Uterus (tissue), 4 donors: ENCODE data around the gene FTSJ1. TPM values are rescaled to one million over a fixed set of nuclear protein-coding genes. Genes with fewer than 3 reads are reported as not detected.
"Not testable (repeated sequence)": the region's sequence is repeated elsewhere in the genome, so short reads cannot be mapped to it uniquely, and the experiment has no call there.

Source experiments
- DNase-seq, 2 donors: peaks; one replicate each; pipeline ENCODE4 v3.0.0-alpha.2; 2019 to 2020
- H3K27ac ChIP-seq, 2 donors: fragments of 200-600 bp; sonication (generic); 1 replicate in 1 of 2; 2 replicates in 1 of 2; pipeline ENCODE4 v1.5.1; 2016 to 2018
- H3K27me3 ChIP-seq, 2 donors: fragments of 200-600 bp; sonication (generic); one replicate each; pipeline ENCODE4 v1.5.1; 2018 to 2019; ENCODE audit warnings: control low read depth in 1 of 2
- H3K36me3 ChIP-seq, 2 donors: fragments of 200-600 bp; sonication (generic); one replicate each; pipeline ENCODE4 v1.5.1; 2019; ENCODE audit warnings: control low read depth in 1 of 2
- H3K4me1 ChIP-seq, 2 donors: fragments of 200-600 bp; sonication (generic); one replicate each; pipeline ENCODE4 v1.5.1; 2018 to 2019; ENCODE audit warnings: control low read depth in 1 of 2
- H3K4me3 ChIP-seq, 2 donors: fragments of 200-600 bp; sonication (generic); 1 replicate in 1 of 2; 2 replicates in 1 of 2; pipeline ENCODE4 v1.5.1; 2018 to 2019; ENCODE audit warnings: mild to moderate bottlenecking in 1 of 2
- H3K9me3 ChIP-seq, 2 donors: fragments of 200-600 bp; sonication (generic); one replicate each; pipeline ENCODE4 v1.5.1; 2019; ENCODE audit warnings: control low read depth in 1 of 2
- POLR2A ChIP-seq, 2 donors: fragments of 450-650 bp; IDR thresholded peaks; one replicate each; pipeline ENCODE4 v1.6.1; 2016; ENCODE audit warnings: antibody characterized with exemption in 2 of 2, mild to moderate bottlenecking in 1 of 2, moderate library complexity in 1 of 2
- intact Hi-C: fragments of 100-400 bp; cut with DNase I; formaldehyde crosslinking; loops from one replicate; pipeline ENCODE4 v1.15.1; 2023; ENCODE audit warnings: low total_unique reads
- total RNA-seq, 4 donors: library from RNA; depleted of rRNA in 3 of 4; stranded (reverse); fragments of >200 nt in 3 of 4; gene quantifications; one replicate each; pipeline versions ENCODE4 v1.1.0 to v1.2.4, GENCODE V29; 2014 to 2023
- TF ChIP-seq, protein P1 (sequence below), 4 experiments: fragments of 200-600 bp in 2 of 4; fragments of 450-650 bp in 2 of 4; sonication (generic) in 2 of 4; IDR thresholded peaks; one replicate each; pipeline ENCODE4 v1.5.1; 2016 to 2019; ENCODE audit warnings: antibody characterized with exemption in 4 of 4, mild to moderate bottlenecking in 2 of 4, moderate library complexity in 1 of 4
- donor health status: DM: yes; HTN: yes; CAD: no.

FTSJ1 gene
- total RNA-seq, 4 donors from 2014 or later = 7.4 to 74.7 (median 51.0) TPM

DNA sequence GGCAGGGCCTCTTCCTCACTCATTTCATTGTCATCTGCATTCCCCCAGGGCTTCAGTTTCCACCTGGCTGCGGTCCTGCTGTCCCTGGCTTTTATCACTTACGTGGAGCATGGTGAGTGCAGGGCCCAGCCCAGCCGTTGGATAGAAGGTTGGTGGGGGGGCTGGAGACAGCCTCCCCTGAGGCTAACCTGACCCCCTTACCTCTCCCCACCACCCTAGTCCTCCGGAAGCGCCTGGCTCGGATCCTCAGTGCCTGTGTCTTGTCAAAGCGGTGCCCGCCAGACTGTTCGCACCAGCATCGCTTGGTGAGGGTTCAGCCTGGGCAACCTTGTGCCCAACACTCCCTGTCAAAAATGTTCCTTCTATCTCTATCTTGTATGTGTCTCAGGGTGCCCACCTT, 39.8 kb downstream of the FTSJ1 start:
- Histone ChIP-seq H3K4me1 (no peaks in the 10 kb centered on the region), H3K27me3 (no peaks in the 10 kb centered on the region), H3K9me3 (no peaks in the 10 kb centered on the region), H3K27ac (no peak overlapping the region), H3K36me3 (no peaks in the 10 kb centered on the region), H3K4me3 (no peak overlapping the region)
- TF ChIP-seq, protein P1, sequence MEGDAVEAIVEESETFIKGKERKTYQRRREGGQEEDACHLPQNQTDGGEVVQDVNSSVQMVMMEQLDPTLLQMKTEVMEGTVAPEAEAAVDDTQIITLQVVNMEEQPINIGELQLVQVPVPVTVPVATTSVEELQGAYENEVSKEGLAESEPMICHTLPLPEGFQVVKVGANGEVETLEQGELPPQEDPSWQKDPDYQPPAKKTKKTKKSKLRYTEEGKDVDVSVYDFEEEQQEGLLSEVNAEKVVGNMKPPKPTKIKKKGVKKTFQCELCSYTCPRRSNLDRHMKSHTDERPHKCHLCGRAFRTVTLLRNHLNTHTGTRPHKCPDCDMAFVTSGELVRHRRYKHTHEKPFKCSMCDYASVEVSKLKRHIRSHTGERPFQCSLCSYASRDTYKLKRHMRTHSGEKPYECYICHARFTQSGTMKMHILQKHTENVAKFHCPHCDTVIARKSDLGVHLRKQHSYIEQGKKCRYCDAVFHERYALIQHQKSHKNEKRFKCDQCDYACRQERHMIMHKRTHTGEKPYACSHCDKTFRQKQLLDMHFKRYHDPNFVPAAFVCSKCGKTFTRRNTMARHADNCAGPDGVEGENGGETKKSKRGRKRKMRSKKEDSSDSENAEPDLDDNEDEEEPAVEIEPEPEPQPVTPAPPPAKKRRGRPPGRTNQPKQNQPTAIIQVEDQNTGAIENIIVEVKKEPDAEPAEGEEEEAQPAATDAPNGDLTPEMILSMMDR (IDR thresholded peaks at IDR 0.05) = no peak
- no peak for TF ChIP-seq POLR2A (IDR thresholded peaks at IDR 0.05)
- intact Hi-C loops = no loop called here
- DNase-seq = no peak

GRCh38 chrX:48516285-48516684, 40.3 kb downstream of the FTSJ1 start:
- Histone ChIP-seq H3K9me3 (no peaks in the 10 kb centered on the region), H3K4me3 (no peak overlapping the region), H3K4me1 (no peaks in the 10 kb centered on the region), H3K36me3 (no peaks in the 10 kb centered on the region), H3K27ac (no peak overlapping the region), H3K27me3 (no peaks in the 10 kb centered on the region)
- intact Hi-C loops = no loop called here
- TF ChIP-seq, protein P1 (IDR thresholded peaks at IDR 0.05) = no peak
- no peak for TF ChIP-seq POLR2A (IDR thresholded peaks at IDR 0.05)
- DNase-seq = no peak

DNA sequence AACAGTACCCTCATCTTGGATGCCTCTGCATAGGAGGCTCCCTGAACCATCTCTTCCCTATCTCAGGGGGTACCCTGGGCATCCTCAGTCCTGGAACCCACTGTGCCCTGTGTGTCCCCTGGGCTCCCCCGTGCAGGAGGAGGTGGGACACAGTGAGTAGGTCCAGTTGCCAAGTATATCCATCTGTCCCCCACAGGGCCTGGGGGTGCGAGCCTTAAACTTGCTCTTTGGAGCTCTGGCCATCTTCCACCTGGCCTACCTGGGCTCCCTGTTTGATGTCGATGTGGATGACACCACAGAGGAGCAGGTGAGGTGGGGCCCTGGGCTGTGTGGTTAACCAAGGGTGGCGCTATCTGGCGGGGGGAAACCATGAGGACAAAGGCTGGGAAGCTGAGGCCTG, 41.0 kb downstream of the FTSJ1 start:
- Histone ChIP-seq H3K27ac (no peak overlapping the region), H3K9me3 (no peaks in the 10 kb centered on the region), H3K36me3 (no peaks in the 10 kb centered on the region), H3K4me1 (no peaks in the 10 kb centered on the region), H3K4me3 (no peak overlapping the region), H3K27me3 (no peaks in the 10 kb centered on the region)
- intact Hi-C loops = no loop called here
- DNase-seq = no peak
- TF ChIP-seq POLR2A (IDR thresholded peaks at IDR 0.05) = no peak
- TF ChIP-seq, protein P1 (IDR thresholded peaks at IDR 0.05) = no peak

DNA sequence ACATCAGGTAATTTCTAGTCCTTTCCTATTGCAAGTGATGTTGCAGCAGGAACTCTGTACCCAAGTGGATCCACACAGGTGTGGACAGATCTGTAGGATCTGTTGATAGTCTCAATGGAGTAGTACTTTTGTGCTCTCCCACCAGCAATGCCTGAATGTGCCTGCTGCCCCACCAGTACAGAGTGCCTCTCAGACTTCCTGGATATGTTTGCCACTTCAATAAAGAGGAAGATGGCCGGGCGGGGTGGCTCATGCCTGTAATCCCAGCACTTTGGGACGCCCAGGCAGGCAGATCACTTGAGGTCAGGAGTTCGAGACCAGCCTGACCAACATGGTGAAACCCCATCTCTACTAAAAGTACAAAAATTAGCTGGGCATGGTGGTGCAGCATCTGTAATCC, 43.5 kb downstream of the FTSJ1 start:
- H3K27ac ChIP-seq, intact Hi-C loops, DNase-seq, H3K4me1 ChIP-seq, H3K4me3 ChIP-seq, H3K27me3 ChIP-seq, H3K9me3 ChIP-seq, H3K36me3 ChIP-seq: not testable (repeated sequence)

GRCh38 chrX:48520455-48520854, 44.5 kb downstream of the FTSJ1 start:
- no peaks in the 10 kb centered on the region for H3K27me3 ChIP-seq
- no peak overlapping the region for H3K4me3 ChIP-seq
- no peaks in the 10 kb centered on the region for H3K9me3 ChIP-seq
- no peak overlapping the region for H3K27ac ChIP-seq
- no peak for DNase-seq
- H3K4me1 ChIP-seq = no peaks in the 10 kb centered on the region
- intact Hi-C loops = no loop called here
- no peaks in the 10 kb centered on the region for H3K36me3 ChIP-seq
- TF ChIP-seq, protein P1 (IDR thresholded peaks at IDR 0.05) = no peak
- no peak for TF ChIP-seq POLR2A (IDR thresholded peaks at IDR 0.05)

- Histone ChIP-seq H3K27ac (peak overlapping the region in 1 of 2 donors; percentile 78), H3K4me1 (no peaks in the 10 kb centered on the region), H3K4me3 (no peak overlapping the region), H3K27me3 (no peaks in the 10 kb centered on the region), H3K9me3 (no peaks in the 10 kb centered on the region), H3K36me3 (no peaks in the 10 kb centered on the region)
- DNase-seq = no peak
- intact Hi-C loops = no loop called here
- TF ChIP-seq, protein P1 (IDR thresholded peaks at IDR 0.05) = no peak
- no peak for TF ChIP-seq POLR2A (IDR thresholded peaks at IDR 0.05)
Measured at GRCh38 chrX:48520976-48521352, 45.0 kb downstream of the FTSJ1 start.
